Measurements from ENCODE around the gene RBM10. TPM values are rescaled to one million over a fixed set of nuclear protein-coding genes. Genes with fewer than 3 reads are reported as not detected.

RBM10 gene
- polyA plus RNA-seq, 5 donors, result 39.2 to 59.0 (median 48.4) TPM

DNA sequence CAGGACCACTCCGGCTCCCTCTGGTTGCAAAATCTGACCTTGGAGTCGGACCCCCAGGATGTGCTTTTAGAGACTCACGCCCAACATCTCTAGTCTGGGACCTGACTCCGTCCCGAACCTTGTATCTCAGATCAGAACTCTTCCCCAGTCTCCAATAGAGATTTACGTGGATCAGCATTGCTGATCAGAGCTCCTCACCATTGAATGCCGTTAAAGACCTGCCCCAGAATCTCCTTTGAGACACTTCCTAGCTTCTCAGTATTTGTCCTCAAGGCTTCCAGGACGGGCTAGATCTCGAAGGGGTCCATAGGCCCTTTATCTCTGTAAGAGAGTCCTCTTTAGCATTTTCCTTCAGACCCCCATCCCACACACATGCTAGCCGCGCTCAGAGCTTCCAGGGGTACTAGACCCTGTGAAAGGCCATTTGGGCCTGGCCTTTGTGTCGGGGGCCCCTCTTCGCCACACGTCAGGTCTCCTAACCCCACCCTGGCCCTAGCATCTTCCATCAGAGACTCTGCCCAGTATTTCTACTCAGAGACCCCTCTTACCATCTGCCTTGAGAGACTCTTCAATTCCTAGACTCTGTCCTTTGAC, 49.3 kb downstream of the RBM10 start:
- DNase-seq, result peak in 1 of 2 donors; percentile 51

DNA sequence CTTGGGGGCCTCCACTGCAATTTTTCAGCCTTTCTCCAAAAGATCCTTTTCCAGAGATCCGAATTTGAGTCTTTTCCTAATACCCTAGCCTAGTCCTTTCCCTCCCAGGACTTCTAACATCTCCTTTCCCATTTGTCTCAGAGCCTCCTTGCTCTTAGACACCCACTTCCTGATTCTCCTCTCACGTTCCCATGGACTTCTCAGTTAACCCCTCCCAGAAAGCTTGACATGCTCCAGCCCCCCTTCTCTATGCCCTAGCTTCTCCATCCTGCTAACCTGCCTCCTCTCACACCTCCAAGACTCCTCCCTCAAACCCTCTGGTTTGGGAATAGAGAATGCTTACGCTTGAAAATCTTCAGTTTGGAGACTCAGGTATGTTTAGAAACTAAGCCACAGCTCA, 51.1 kb downstream of the RBM10 start:
- no peak for DNase-seq

DNA sequence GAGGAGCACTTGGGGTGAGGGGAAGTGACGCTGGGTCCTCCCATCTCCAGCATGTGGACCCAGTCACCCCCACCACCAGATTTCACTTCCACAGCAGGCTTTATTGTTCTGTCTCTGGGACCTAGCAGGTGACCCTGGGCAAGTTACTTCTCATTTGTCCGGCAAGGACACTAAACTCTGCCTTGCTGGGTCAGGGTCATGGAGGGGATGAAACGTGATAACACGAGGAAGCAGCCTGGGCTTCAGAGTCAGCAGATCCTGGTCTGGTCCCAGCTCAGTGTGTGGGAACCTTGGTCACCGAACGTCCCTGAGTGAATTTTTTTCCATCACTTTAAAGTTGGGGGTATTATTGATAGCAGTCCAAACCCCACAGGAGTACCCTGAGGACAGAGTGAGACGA, 52.5 kb downstream of the RBM10 start:
- no peak for DNase-seq

DNA sequence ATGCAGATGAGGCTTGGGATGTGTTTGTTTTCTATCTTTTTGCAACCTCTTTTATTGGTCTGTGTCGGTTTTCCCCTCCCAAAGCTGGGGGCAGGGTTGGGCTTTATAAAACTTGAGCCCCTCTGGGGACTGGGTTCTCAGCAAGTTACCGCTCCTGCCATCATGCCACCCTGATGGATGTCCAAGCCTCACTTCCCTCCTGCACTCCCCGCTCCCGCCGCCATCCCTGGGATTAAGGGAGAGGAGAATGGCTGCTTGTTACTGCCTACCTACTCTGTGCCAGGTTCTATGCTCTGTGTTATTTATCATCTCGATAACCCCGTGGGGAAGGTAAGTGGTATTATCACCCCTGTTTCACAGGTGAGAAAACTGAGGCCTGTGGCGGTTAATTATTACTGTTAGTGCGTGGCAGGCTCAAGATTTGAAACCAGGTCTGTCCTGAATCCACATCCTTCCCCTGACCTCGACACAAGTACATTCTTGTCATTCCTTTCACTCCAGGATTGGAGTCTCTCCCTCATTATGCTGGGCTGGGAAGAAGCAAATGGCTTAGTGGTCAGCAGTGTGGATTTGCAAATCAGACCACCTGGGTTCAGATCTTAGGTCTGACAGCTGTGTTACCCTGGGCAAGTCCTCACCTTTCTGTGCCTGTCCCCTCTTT, 53.1 kb downstream of the RBM10 start:
- DNase-seq, result no peak

DNA sequence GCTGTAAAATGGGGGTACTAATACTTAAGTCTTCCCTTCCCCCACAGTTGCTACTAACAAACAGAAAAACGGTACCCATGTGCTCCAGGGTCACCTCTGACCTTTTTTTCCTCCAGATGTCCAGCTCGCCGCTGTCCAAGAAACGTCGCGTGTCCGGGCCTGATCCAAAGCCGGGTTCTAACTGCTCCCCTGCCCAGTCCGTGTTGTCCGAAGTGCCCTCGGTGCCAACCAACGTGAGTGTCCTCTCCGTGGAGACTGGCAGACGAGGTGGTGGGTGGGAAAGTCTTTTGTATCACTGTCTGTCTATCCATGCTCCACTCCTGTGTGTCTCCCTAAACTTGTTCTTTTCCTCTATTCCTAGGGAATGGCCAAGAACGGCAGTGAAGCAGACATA, 53.7 kb downstream of the RBM10 start:
- no peak for DNase-seq

DNA sequence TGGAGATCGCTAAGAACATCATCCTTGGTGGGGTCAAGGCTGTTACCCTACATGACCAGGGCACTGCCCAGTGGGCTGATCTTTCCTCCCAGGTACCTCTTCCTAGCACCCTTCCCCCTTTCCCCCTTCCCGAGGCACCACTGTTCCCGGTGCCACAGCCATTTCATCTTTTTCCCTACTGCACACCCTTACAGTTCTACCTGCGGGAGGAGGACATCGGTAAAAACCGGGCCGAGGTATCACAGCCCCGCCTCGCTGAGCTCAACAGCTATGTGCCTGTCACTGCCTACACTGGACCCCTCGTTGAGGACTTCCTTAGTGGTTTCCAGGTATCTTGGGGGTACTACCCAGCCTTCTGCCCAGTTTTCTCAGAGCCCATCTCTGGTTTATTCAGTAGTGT, 54.3 kb downstream of the RBM10 start:
- DNase-seq, result no peak

DNA sequence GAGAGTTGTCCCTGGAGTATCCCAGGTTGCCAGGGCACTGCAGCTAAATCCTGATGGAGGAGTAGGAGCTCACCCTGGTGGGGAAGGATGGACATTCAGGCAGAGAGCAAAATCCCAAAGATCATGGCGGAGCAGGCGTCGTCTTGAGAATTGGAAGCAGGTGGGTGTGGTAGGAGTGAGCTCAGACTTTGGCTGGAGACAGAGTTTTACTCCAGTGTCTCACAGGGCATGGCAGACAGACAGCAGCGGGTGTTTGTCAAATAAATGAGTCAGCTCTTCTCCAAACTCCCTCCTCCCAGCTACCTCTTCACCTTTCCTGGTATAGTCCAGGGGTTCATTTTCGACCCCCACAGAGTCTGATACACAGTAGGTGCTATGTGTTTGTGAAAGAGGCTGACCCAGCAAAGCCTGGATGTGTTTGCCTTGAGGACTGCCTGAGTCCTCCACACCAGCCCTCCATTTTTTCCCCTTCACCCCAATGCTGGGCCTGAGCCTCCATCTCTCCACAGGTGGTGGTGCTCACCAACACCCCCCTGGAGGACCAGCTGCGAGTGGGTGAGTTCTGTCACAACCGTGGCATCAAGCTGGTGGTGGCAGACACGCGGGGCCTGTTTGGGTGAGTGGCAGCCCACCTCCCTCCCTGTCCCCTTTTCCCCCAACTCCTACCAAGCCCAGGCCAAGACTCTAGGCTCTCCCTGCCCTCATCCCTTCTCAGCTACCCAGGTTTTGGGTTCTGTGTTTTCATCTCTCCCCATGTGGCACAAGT, 55.5 kb downstream of the RBM10 start:
- DNase-seq, result no peak

DNA sequence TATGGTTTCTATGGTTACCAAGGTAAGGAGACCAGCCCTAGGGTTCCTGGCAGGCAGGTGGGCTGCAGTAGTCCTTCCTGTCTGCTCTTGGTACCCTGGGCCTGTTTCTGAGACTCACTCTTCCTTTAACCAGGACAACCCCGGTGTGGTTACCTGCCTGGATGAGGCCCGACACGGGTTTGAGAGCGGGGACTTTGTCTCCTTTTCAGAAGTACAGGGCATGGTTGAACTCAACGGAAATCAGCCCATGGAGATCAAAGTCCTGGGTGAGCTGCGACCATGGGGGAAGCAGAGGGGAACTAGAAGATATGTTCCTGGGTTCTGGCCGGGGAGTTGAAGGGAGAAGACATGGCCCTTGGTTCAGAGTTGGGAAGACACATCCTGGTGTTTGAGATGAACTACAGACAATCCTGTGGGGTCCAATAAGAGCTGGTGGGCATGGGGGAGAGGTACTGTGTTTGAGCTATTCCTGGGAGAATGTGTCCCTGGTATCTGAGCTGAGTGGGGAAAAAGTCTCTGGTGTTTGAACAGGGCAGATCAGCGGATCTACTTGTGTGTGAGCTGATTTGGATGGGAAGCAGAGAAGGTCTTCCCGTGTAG, 56.4 kb downstream of the RBM10 start:
- DNase-seq, result no peak

DNA sequence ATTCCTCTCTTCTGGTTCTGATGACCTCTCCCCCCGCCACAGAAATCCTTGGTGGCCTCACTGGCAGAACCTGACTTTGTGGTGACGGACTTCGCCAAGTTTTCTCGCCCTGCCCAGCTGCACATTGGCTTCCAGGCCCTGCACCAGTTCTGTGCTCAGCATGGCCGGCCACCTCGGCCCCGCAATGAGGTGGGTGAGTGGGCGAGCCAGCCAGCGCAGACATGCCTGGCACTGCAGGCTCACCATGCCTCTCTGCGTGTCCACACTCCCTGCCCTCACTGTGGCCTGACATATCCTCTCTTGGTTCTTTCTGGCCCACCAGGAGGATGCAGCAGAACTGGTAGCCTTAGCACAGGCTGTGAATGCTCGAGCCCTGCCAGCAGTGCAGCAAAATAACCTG, 57.3 kb downstream of the RBM10 start:
- DNase-seq, result no peak

DNA sequence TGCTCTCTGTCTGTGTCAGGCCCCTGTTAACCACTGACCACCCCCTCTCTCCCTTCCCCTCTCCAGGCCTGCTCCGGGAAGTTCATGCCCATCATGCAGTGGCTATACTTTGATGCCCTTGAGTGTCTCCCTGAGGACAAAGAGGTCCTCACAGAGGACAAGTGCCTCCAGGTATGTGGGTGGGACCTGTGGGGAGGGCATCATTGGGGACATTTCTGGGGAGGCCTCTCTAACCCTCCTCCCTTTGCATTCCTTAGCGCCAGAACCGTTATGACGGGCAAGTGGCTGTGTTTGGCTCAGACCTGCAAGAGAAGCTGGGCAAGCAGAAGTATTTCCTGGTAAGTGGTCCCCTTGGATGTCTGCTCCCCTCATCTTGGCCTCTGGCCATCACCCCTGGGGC, 57.9 kb downstream of the RBM10 start:
- no peak for DNase-seq

DNA sequence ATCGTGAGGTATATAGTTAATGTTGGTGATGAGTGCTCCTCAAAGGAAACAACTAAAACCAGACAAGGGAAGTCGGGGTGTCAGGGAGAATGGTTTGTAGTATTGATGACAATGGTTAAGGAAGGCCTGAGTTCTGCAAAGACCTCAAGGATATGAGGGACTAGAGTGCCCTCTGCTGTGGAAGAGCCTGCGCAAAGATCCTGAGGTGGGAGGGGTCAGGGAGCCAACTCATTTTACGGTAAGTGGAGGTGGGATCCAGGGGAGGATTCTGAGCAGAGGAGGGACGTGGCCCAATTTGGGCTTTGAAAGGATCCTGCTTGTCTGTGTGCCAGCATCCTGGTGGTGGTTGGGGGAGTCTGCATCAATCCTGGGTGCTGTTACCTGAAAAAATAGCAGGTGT, 59.9 kb downstream of the RBM10 start:
- DNase-seq, result no peak

DNA sequence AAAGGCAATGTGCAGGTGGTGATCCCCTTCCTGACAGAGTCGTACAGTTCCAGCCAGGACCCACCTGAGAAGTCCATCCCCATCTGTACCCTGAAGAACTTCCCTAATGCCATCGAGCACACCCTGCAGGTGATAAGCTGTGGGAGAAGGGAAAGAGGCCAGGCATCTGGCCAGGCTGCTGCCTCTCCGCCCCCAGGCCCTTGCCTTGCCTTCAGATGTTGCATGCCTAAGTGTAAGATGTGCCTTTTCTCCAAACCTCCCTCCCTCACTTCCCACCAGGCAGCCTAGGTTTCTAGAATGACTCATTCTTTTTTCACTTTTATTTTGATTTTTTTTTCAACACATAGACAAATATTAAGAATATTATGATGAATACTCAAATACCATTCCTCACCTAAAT, 61.3 kb downstream of the RBM10 start:
- DNase-seq, result no peak

DNA sequence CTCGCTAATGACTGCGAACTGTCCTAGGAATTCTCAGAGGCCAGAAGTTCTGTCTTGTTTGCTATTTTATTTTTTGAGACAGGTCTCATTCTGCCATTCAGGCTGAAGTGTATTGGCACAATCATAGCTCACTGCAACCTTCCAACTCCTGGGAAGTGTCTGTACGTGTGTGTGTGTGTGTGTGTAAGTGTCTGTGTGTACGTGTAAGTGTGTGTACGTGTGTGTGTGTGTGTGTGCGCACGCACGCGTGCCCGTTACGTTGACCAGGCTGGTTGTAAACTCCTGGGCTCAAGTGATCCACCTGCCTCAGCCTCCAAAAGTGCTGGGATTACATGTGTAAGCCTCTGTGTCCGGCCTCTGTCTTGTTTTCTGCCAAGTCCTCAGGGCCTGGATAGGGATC, 63.1 kb downstream of the RBM10 start:
- no peak for DNase-seq

DNA sequence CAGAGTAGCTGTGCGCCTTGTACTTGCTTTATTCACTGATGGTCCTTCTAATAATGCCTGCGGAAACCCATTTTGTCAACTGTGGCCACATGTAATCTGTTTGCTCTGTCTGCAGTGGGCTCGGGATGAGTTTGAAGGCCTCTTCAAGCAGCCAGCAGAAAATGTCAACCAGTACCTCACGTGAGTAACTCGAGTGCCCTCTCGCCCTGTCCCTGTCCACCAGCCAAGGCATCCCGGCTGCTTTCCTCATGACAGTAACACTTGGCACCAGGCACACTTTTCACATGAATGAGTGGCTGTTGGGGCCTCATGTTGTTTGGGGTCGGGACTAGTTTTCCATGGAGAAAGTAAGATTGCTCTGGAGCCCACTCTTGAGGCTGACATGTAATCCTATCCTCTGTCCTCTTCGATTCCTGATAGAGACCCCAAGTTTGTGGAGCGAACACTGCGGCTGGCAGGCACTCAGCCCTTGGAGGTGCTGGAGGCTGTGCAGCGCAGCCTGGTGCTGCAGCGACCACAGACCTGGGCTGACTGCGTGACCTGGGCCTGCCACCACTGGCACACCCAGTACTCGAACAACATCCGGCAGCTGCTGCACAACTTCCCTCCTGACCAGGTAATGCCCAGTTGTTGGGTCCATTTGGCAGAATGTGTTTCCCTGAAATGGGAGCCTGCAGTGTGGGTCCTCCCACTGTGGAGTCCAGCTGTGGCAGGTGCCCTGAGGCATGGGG, 64.7 kb downstream of the RBM10 start:
- DNase-seq, result no peak

DNA sequence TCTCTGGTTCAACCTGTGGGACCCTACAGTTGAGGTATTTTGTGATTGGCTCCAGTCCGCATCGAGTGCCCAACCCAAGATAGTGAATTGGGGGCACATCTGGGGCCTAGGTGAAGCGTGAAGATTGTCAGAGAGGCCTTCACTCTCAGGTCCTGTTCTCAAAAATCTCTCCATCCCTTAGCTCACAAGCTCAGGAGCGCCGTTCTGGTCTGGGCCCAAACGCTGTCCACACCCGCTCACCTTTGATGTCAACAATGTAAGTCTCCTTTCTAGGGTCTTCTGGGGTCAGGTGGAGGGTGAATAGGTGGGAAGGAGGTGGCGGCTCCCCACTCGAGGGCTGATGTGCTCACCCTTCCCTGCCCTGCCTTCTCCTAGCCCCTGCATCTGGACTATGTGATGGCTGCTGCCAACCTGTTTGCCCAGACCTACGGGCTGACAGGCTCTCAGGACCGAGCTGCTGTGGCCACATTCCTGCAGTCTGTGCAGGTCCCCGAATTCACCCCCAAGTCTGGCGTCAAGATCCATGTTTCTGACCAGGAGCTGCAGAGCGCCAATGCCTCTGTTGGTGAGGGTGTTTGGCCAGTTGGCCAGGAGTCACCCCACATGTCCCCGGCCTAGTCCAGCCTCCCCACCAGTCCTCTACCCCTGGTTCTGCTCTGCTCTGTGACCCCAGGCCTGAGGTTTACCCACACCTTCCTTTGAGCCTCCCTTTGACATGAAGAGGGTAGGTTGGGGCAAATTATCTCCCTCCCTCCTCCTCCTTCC, 65.8 kb downstream of the RBM10 start:
- DNase-seq, result no peak

DNA sequence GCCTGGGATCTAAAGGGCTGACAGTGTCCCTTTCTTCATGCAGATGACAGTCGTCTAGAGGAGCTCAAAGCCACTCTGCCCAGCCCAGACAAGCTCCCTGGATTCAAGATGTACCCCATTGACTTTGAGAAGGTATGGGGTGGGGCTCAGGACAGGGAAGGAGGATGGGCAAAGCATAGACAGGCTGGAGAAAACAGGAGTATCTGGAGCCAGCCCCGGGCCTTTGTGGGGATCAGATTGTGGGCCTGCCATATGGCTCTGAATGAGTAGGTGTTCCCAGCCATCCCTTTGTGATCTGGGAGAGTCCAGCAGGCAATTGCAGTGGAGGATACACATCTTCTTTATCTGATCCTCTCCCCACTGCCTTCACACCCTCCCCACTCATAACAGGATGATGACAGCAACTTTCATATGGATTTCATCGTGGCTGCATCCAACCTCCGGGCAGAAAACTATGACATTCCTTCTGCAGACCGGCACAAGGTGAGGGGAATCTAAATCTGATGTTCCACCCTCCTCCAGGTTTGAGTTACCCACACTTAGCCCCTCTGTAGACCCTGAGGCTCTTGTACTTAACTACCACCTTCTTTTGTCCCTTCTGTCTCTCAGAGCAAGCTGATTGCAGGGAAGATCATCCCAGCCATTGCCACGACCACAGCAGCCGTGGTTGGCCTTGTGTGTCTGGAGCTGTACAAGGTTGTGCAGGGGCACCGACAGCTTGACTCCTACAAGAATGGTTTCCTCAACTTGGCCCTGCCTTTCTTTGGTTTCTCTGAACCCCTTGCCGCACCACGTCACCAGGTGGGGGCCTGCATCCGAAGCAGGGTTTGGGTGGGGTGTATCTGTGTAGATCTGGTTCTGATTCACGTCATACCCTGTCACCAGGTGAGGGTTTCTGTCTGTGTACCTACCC, 67.6 kb downstream of the RBM10 start:
- no peak for DNase-seq

DNA sequence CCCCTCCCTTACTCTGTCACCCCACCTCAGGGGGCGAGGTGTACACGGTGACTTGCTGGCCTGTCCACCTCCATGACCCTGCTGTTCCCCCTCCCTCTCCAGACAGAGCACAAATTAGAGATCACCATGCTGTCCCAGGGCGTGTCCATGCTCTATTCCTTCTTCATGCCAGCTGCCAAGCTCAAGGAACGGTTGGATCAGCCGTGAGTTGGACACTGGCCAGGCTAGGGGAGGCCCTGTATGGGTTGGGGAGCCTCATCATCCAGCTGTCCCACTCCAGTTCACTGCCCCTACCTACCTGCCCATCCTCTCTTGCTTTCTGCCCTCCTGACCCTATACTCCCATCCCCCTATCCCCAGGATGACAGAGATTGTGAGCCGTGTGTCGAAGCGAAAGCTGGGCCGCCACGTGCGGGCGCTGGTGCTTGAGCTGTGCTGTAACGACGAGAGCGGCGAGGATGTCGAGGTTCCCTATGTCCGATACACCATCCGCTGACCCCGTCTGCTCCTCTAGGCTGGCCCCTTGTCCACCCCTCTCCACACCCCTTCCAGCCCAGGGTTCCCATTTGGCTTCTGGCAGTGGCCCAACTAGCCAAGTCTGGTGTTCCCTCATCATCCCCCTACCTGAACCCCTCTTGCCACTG, 69.5 kb downstream of the RBM10 start:
- DNase-seq, result no peak

DNA sequence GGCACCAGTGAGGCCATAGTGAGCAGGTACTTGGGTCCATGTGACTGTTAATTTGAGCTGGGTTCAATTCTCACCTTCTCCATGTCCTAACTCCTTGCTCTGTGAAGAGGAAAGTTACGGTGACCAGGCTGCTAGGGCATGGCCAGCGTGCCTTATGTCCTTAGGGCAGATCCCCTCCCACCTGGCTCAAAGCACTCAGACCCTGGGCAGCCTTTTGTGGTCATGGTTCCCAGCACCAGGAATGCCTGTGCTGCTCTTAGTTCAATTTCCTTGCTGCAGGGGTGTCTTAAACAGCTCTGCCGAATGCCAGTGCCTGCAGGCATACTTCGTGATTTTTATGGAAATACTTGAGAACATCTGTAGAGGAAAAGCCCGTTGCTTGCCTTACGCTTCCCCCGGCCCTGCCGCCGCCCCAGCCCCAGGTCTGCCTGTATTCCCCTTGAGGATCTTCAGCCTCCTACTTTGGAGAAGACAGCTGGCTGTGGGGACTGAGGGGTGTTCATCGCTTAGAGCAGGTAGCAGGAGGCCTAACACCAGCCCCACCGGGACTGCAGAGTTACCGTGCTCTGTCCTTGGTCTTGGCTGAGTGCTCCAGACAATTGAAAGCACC, 70.4 kb downstream of the RBM10 start:
- no peak for DNase-seq

DNA sequence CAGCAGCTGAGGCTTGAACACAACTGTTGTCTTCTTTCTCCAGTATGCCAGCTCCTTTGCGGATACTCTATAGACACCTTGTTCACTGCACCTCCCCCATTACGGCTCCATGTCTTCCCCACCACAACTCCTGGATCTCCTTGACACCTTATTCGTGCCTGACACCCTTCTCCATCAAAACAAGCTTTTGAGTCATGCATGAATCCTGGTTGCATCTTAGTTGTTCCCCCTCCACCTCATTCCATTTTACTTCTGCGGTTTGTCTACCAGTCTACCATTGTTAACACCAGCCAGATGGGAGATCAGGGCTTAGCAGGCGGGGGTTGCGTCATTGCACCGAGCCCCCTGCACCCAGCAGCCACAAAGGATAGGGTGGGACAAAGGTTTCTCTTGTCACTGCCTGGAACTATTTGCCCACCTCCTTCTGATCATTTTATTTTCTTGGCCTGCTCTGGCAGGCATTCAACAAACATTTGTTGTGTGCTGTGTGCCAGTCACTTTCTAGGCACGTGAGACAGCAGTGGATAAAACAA, 71.4 kb downstream of the RBM10 start:
- no peak for DNase-seq

Measured in right lung (tissue), 5 donors.